ENCODE measurements around the gene CALU.

Gene CALU

DNA sequence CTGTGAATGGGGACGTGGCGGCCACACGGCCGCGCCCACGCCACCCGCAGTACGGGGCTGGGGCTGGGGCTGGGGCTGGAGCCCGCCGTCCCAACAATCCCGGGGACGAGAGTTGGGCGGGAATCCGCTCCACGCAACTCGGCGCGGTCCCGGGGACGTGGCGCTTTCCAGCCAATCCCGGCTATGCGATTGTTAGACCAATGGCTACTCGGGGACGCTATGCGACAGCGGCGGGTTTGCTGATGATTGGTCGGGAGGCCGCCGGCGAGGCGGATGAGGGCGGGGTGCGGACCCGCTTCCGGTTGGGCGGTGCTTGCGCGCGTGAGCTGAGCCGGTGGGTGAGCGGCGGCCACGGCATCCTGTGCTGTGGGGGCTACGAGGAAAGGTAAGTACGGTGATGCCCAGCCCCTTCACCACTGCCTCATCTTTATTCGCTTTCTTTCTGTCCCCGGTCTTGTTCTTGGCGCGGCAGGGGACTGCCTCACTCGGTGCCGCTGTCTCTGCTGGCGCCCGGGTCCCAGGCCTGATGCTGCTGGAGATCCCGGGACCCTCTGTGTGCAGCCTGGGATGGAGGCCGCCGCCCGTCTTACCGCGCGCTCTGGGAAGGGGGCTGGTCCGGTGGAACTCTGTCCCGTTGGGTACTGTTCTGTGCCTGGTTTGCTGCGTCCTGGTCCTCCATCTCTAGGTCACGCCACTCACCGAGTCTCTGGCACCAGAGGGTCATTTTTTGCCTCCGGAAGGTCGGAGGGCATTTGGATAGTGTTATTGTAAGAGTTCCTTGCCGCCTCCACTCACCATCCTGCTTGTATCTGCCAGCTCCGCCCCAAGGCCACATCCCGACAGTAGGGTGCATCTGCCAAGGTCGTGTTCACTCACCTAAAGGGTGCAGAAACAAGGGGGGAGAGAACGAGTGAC lies at the start of gene CALU:
CALU (plus strand) TSS at position 312 of the 915 bp plus-strand sequence. CDS start 9,225 bp downstream, outside the sequence.
- DNase-seq (ENCODE audit: low read depth) = peak; percentile 90

DNA sequence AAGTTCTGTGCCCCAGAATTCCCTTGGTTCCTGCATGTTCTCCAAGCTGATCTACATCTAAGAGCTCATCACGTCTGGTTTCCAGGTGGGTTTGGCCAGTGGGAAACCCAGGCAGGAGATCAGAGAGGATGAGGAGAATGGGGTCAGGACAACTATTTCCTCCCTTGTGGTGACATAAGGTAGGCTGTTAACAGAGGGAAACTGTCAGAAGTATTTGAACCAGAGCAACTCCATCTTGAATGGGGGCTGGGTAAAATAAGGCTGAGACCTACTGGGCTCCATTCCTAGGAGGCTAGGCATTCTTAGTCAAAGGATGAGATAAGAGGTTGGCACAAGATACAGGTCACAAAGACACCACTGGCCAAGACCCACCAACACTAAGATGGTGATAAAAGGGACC lies 47.9 kb upstream of the CALU start:
- no peak for DNase-seq (ENCODE audit: low read depth)

DNA sequence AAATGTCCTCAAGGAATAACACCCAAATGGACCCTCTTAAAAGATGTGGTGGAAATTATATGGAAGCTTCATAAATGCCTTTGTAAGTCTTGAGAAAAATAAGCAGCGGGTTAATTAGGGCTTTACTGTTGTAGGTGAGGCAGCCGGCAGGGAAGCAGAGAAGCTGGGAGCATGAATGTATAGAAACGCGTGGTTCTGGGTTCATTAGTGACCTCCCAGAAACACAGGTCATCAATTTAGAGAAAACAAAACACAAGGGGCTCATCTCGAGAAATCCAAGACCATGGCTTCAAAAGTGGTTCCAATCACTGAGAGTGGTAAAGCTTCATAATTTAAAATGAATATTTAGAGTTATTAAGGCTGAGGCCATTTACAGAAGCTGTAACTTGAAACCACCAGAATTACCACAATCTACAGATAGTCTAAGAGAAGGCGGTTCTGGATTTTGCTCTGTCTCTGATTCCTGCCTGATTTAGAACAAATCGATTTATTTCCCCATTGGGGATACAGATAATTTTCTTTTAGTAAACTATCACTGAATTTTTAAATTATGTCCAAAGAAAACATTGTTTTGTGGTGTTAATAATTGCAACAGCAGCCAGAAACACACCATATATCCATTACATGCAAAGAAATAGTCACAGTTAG lies 46.4 kb upstream of the CALU start:
- no peak for DNase-seq (ENCODE audit: low read depth)

DNA sequence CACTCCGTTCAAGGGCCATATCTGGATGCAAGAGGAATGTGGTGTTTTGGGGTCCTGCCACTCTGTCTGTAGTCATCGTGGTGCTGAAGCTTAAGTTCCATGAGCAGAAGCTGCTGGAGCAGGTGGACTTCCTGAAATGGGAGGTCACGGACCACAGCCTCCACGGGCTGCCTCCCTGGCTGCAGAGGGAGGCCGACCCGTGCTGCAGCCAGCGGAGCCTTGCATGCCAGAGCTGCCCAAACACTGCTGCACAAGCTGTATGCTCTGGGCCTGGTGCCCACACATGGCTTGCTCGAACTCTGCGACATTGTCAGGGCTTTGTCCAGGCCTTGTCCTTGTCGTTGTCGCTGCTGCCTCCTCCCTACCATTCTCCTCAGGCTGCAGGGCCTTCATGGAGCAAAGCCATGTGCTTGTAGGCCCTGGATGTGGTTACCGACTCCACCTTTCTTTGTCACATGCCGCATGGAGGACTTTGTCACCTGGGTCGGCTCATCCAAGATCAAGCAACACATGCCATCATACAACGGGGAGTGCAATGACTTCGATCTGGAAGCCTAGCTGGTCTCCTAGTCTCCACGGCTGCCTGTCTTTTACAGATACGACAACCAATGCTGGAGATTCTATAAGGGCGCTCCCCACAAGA lies 45.7 kb upstream of the CALU start:
- no peak for DNase-seq (ENCODE audit: low read depth)

DNA sequence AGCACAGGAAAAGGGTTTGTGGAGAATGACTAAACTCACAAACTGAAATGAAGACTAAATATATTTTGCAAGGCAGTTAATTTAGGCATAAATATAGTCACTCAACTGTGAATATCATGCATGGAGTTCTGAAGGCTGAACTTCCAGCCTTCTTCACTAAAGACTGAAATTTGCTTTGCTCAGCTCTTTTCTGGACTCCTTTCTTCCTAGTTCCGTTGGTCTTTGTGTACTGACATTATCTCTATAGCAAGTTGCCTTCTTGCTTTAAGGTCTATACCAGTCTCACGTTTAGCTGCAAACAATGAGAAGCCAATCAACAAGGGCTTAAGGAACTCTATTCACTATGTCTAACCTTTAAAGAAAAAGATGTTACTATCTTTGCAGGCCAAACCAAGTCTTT lies 44.4 kb upstream of the CALU start:
- DNase-seq (ENCODE audit: low read depth) = no peak

DNA sequence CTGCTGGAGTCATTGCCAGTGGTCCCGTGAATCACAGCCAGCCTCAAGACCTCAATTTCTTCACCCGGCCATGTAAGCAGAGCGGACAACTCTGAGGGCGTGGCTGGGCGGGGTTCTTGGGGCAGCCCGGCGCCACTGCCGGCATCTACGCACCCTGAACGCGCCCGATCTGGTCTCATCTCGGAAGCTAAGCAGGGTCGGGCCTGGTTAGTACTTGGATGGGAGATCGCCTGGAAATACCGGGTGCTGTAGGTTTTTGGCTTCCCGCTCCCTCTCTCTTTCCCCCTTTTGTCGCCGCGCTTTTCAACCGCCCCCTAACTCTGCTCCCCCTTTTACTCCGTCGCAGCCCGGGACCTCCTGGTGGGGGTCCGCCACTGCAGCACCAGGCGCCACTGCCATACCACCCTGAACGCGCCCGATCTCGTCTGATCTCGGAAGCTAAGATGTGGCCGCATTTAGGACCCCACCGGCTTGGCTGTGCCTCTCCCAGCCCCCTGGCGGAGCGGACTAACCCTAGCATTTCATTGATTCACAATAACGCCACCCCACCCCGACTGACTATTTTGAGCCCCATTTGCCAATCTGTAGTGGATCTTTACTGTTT lies 41.8 kb upstream of the CALU start:
- peak; percentile 6 for DNase-seq (ENCODE audit: low read depth)

DNA sequence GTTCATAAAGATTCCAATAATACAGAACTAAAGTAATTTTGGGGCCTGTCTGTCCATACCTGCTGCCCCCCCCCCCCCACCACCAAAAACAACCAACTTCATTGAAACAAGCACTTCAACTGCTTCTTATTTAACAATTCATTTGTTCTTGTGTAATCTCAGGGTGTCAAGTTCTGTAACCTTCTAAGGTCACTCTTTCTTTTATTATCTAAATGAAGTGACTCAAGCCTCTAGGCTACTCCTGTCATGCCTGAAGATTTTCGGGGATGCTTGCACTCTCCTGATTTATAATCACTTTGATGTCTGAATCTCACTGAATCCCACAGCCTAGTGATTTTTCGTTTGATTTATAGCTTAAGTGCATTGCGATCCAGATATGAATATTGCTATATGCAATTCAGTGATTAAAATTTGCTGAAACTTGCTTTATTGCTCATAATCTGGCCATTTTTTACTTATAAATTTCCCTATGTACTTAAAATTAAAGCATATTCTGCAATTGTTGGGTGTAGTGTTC lies 39.9 kb upstream of the CALU start:
- DNase-seq (ENCODE audit: low read depth) = no peak

DNA sequence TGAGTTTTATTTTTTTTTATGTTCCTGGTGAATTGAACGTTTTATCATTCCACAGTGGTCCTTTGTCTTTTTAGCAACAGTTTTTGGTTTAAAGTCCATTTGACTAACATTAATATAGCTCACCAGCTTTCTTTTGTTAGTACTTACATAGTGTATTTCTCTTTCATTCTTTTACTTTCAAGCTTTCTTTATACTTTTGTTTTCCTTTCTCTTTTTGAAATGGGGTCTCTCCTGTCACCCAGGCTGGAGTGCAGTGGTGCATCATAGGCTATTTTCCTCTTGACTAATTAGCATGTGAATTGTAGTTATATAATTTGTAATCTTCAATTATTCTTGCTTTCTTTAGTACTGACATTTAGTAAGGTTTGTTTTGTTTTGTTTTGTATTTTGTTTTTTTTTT lies 39.3 kb upstream of the CALU start:
- no peak for DNase-seq (ENCODE audit: low read depth)

DNA sequence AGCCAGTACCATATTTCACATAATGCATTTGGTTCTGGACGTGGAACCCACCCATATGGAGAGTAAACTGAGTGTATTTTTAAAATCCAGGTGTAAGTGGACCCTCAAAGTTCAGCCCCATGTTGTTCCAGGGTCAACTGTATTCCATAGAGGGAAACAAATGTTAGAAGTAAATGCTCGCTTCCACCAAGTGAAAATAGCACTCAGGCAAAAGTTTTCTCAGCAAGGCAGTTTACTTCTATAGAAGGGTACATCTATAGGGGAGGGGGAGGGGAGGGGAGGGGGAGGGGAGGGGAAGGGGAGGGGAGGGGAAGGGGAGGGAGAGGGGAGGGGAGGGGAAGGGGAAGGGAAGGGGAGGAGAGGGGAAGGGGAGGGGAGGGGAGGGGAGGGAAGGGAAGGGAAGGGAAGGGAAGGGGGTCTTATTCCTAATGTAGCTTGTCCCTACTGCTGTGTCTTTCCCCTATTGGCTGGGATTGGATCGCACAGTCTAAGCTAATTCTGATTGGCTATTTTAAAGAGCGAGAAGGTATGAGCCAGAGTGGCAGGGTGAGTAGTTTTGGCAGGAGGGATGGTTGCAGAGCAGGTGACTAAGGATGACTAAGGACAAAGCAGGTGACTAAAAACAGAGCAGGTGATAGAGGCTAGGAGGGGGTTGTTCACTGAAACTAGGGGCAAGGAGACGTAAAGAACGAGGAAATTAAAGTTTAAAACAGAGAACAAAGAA lies 37.9 kb upstream of the CALU start:
- no peak for DNase-seq (ENCODE audit: low read depth)

DNA sequence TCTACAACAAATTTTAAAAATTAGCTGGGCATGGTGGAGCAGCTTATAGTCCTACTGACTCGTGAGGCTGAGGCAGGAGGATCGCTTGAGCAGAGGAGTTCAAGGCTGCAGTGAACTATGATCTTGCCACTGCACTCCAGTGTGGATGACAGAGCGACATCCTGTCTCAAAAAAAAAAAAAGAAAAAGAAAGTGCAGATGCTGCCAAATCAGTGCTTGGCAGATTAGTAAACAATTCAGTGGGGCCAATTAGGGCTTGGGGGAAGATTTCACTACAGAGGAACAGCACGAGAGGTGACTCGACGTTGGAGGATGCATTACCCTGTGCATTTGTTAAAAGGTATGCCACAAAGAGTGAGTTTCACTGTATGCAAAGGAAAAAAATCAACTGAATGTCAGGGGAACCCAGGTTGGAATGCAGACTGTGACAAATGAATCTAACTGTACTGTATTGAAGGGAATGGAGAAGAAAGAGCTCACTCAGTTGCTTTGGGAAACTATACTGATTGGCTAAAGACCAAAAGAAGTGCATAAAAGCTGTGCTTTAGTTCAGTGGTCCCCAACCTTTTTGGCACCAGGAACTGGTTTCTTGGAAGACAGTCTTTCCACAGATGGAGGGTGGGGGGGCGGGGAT lies 35.4 kb upstream of the CALU start:
- DNase-seq (ENCODE audit: low read depth) = no peak

DNA sequence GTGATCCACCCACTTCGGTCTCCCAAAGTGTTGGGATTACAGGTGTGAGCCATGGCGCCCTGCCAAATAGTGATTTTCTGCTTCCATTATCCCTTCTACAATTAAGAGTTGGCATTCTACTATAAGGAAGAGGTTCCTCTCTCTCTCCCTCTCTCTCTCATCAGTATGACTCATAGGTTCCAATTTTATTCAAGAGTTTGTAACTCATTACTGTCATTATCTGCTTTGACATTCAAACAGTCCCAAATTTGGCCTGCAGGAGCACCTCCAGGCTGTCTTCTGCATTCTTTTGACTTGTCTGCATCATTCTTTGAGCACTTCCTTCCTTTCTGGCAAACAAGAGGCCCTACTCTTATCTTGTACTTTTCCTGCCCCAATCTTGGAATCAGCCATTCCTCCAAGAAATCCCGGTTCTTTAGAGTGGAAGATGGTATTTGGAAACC lies 33.2 kb upstream of the CALU start:
- no peak for DNase-seq (ENCODE audit: low read depth)

DNA sequence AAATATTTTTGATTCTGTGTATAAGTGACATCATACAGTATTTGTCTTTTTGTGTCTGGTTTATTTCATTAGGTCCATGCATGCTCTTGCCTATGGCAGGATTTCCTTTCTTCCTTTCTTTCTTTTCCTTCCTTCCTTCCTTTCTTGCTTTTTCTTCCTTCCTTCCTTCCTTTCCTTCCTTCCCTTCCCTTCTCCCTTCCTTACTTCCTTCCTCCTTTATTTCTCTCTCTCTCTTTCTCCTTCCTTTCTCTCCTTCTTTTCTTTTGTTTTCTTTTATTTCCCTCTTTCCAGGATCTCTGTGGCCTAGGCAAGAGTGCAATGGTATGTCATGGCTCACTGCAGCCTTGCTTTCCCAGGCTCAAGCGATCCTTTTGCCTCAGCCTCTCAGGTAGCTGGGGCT lies 31.4 kb upstream of the CALU start:
- no peak for DNase-seq (ENCODE audit: low read depth)

DNA sequence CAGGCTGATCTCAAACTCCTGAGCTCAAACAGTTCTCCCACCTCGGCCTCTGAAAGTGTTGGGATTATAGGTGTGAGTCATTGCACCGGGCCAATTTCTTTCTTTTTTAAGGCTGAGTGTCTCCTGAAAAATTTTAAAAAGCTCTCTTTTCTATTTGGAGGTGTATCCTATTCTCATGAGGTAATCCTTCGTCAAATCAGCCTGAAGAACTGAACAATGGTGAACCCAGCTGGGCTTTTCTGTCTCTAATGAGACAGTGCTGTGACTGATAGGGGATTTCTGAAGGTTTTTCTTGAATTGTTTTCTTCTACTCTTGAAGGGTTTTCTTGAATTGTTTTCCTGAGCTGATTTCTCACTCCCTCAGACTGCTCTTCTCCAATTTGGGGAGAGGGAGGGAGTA lies 30.9 kb upstream of the CALU start:
- no peak for DNase-seq (ENCODE audit: low read depth)

DNA sequence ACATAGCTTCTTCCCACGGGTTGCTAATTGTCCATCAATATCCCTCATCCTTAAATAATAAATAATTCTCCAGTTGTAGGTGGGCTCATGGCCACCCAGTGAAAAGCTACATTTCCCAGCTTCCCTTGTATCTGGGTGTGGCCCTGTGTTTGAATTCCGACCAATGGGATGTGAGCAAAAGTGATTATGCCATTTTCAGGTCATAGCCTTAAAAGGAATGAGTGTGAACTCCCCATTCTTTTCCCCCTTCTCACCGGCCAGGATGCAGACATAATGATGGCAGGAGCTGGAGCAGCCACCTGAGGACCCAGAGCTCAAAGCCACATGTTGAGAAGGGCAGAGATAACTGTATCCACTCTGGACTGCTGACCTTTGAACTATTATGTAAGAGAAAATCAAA lies 30.3 kb upstream of the CALU start:
- no peak for DNase-seq (ENCODE audit: low read depth)

DNA sequence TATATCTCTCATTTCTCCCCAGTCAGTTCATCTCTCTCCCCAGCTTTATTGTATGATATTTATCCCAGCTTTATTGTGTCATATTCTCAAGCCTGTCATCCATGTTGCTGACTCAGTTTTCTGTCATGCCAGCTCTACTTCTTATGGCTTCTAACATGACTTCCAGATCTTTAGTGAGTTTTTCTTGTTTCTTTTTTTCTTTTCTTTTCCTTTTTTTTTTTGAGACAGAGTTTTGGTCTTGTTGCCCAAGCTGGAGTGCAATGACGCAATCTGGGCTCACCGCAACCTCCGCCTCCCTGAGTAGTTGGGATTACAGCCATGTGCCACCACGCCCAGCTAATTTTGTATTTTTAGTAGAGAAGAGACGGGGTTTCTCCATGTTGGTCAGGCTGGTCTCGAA lies 28.7 kb upstream of the CALU start:
- DNase-seq (ENCODE audit: low read depth) = no peak

DNA sequence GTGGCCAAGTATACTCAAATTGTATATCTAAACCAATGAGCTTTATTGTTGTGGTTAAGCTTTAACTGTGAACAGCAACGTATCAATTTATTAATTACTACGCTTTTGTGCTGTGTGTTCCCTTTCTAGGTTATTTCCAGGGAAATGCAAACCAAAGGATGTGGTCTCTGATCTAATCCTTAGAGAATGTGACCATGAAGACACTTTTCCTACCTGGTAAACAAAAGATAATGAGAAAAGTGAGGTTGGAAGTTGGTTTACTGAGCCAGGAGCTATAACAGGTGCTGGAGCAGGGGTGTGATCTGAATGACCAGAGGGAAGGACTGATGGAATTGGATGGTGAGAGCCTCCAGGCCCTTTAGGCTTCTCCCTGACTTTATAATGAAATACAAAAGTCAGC lies 25.4 kb upstream of the CALU start:
- no peak for DNase-seq (ENCODE audit: low read depth)

DNA sequence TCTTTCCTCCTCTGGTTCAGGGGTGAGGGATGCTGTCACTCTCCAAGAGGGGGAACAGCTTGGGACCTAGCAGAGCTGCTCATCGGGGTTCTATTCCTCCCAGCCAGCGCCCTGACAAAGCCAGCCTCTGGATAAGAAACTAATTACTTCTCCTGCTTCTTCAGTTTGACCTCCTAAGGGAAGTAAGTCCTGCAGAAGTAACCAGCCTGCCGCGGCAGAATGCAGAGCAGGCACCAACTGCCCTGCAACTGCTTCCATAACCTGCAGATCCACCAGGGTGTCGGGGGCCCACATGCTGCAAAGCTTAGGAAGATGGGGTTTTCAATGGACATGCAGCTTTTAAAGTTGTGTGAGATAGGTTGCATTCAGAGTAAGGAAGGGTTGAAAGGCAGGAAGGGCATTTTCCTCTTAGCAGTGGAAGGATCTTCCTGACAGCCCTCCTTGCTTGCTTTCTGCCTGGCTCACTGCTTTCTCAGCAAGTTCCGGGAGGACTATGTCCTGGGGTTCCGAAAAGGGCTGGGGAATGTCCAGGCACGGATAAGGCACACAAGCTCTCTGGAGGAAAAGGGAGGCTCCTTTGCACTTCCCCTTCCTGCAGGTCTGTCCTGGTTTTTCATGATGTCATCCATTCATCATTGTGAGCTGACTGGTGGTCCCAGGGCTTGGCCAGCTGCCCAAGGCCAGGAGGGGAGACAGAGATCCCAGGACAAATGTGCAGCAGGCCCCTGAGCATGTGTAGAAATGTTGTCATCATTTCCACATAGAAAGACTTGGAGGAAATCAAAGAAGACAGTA lies 24.3 kb upstream of the CALU start:
- no peak for DNase-seq (ENCODE audit: low read depth)

DNA sequence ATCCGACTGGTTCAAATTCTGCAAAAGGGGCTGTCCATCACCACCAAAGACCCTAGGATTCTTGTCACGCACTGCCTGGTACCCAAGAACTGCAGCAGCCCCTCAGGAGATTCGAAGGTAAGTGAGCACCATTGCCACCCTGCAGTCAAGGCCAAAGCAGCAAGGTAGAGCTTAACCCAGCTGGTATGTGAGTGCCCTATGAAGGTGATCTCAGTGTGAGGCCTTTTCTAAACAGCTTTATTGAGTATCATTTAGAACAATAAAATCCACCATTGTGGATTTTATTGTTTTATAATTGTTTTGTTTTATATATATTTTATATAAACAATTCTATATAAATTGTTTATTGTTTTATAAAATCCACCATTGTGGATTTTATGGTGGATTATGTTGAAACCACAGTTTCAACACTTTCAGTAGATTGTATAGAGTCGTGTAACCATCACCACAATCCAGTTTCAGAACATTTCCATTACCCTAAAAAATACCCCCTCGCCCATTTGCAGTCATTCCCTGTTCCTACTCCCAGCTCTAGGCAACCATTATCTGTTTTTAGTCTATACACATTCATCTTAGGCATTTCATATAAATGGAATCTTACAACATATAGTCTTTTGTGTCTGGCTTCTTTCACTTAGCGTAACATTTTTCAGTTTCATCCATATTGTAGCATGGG lies 20.1 kb upstream of the CALU start:
- no peak for DNase-seq (ENCODE audit: low read depth)

DNA sequence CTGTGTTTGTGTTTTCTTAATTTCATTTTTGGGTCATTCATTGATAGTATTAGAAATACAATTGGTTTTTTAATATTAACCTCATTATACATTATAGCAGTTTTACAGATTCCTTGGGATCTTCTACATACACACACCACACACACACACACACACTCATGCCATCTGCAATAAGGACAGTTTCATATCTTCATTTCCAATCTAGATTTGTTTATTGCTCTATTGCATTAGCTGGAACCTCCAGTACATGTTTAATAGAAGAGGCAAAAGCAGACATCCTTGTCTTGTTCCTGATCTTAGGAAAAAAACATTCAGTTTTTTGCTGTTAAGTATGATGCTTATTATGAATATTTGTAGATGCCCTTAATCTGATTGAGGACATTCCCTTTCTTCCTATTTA lies 17.8 kb upstream of the CALU start:
- no peak for DNase-seq (ENCODE audit: low read depth)

DNA sequence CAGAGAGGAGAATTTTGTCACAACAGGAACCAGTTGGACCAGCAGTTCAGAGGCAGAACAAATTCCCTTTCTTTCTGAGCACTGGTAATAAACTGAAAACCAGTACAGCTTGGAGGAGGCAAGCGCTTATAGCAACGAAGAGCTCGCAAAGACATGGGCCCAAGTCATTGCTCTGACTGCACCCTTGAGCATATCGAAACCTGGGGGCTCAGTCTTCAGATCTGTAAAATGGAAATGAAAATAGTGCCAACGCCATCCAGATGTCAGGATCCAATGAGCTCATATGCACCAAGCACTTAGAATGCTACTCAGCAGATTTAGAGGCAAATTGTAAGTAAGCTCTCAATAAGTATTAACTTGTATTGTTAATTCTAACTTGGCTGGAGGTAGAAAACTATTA lies 14.4 kb upstream of the CALU start:
- DNase-seq (ENCODE audit: low read depth) = no peak

All from activated T-cell treated with anti-CD3 and anti-CD28 coated beads for 1 hour (primary cell).